H1 (cell line): Measurements from ENCODE around the gene CNOT8.

ENCODE experiments used
- CBX5 ChIP-seq: fragments of 300-800, 300-1000 bp; sonication (generic); IDR thresholded peaks from 2 replicates; pipeline ENCODE4 v1.7.1; 2016; ENCODE audit warnings: antibody characterized with exemption, low read length, low read depth
- E2F6 ChIP-seq: IDR thresholded peaks from 2 replicates; pipeline ENCODE4 v1.6.1; 2012; ENCODE audit warnings: inconsistent platforms
- EZH2 ChIP-seq: fragments of 200-600 bp; sonication (generic); IDR thresholded peaks from 2 replicates; pipeline ENCODE4 v1.7.1; 2012; ENCODE audit warnings: low read depth, mild to moderate bottlenecking, moderate library complexity, low read length, inconsistent platforms; ENCODE audit not compliant: severe bottlenecking
- JUND ChIP-seq: IDR thresholded peaks from 2 replicates; pipeline ENCODE4 v1.6.1; 2011; ENCODE audit warnings: mild to moderate bottlenecking, improper control_type of control experiment, low read length
- KDM1A ChIP-seq: fragments of 200-600, 300-600 bp; sonication (generic); IDR thresholded peaks from 2 replicates; pipeline ENCODE4 v1.7.1; 2016; ENCODE audit warnings: mild to moderate bottlenecking, low read length, borderline replicate concordance
- NRF1 ChIP-seq: IDR thresholded peaks from 2 replicates; pipeline ENCODE4 v1.6.1; 2011; ENCODE audit warnings: mild to moderate bottlenecking, low read depth, low read length, improper control_type of control experiment
- POLR2A ChIP-seq, 2 experiments: IDR thresholded peaks; 1 replicate in 1 of 2; 2 replicates in 1 of 2; pipeline ENCODE4 v1.6.1; 2011; ENCODE audit warnings: low read depth in 2 of 2, low read length in 2 of 2, mild to moderate bottlenecking in 2 of 2; ENCODE audit errors: control extremely low read depth in 1 of 2
- RAD21 ChIP-seq, 2 experiments: IDR thresholded peaks in 1 of 2; conservative IDR thresholded peaks in 1 of 2; 2 replicates each; pipeline ENCODE4 v1.6.1; 2011; ENCODE audit warnings: low read depth in 2 of 2, low read length in 2 of 2, improper control_type of control experiment in 1 of 2, inconsistent platforms in 1 of 2, mild to moderate bottlenecking in 1 of 2, moderate library complexity in 1 of 2
- RBBP5 ChIP-seq: IDR thresholded peaks from 2 replicates; pipeline ENCODE4 v1.7.1; 2012; ENCODE audit warnings: low read depth, mild to moderate bottlenecking, inconsistent platforms, low read length, moderate library complexity, borderline replicate concordance
- RXRA ChIP-seq: IDR thresholded peaks from 2 replicates; pipeline ENCODE4 v1.6.1; 2011; ENCODE audit warnings: low read depth, mild to moderate bottlenecking, low read length, moderate library complexity; ENCODE audit not compliant: insufficient read depth
- SRF ChIP-seq: IDR thresholded peaks from 2 replicates; pipeline ENCODE4 v1.6.1; 2011; ENCODE audit warnings: mild to moderate bottlenecking, low read depth, low read length, moderate library complexity
- TF ChIP-seq, protein P1 (sequence below), 3 experiments: IDR thresholded peaks; 1 replicate in 2 of 3; 2 replicates in 1 of 3; pipeline versions ENCODE4 v1.5.1 to v1.6.1; 2011; ENCODE audit warnings: low read length in 3 of 3, mild to moderate bottlenecking in 3 of 3, inconsistent platforms in 2 of 3, low read depth in 1 of 3, moderate library complexity in 1 of 3; ENCODE audit not compliant: insufficient read depth in 1 of 3; ENCODE audit errors: control extremely low read depth in 1 of 3
- TF ChIP-seq, protein P2 (sequence below): IDR thresholded peaks from 2 replicates; pipeline ENCODE4 v1.6.1; 2012; ENCODE audit warnings: inconsistent platforms

DNA sequence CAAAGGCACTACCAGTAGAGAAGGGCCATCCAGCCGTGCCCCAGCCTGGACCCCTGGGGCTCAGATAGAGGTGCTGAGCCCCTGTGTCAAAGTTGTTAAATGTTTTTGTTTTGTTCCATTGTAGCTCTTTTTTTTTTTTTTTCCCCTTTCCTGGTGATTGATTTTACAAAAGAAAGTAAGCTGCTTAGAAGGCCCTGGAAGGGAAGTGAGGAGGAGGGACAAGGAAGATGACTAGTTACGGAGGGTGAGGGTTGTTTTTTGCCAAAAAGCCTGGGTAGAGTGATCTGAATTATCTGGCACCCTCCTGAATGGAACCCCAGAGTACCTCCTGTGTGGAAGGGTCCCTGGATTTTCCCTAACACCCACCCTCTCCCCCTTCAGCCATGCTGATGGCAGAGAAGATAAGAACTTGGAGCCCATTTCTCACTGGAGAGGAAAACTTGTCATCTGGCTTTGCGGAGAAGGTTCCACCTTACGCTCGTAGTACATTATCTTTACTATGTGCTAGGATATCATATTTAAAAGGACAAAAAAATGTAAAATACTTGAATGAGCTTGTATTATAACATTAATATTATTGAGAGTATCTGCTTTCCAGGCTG is 41.4 kb upstream of the CNOT8 start:
- TF ChIP-seq, protein P1, sequence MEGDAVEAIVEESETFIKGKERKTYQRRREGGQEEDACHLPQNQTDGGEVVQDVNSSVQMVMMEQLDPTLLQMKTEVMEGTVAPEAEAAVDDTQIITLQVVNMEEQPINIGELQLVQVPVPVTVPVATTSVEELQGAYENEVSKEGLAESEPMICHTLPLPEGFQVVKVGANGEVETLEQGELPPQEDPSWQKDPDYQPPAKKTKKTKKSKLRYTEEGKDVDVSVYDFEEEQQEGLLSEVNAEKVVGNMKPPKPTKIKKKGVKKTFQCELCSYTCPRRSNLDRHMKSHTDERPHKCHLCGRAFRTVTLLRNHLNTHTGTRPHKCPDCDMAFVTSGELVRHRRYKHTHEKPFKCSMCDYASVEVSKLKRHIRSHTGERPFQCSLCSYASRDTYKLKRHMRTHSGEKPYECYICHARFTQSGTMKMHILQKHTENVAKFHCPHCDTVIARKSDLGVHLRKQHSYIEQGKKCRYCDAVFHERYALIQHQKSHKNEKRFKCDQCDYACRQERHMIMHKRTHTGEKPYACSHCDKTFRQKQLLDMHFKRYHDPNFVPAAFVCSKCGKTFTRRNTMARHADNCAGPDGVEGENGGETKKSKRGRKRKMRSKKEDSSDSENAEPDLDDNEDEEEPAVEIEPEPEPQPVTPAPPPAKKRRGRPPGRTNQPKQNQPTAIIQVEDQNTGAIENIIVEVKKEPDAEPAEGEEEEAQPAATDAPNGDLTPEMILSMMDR (IDR thresholded peaks at IDR 0.05; ENCODE audit: control extremely low read depth in 1 of 3, insufficient read depth in 1 of 3, low read depth in 1 of 3, low read length in 3 of 3): no peak
- TF ChIP-seq EZH2: no peak
- TF ChIP-seq RAD21 (IDR thresholded peaks at IDR 0.05 in 1 of 2, conservative IDR thresholded peaks at IDR 0.05 in 1 of 2; ENCODE audit: low read depth in 2 of 2, low read length in 2 of 2): no peak
- TF ChIP-seq, protein P2, sequence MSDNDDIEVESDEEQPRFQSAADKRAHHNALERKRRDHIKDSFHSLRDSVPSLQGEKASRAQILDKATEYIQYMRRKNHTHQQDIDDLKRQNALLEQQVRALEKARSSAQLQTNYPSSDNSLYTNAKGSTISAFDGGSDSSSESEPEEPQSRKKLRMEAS: no peak
- no peak for TF ChIP-seq JUND
- TF ChIP-seq RBBP5: no peak
- no peak for TF ChIP-seq NRF1
- no peak for TF ChIP-seq KDM1A
- no peak for TF ChIP-seq POLR2A (IDR thresholded peaks at IDR 0.05; ENCODE audit: control extremely low read depth in 1 of 2, low read depth in 2 of 2, low read length in 2 of 2)
- TF ChIP-seq RXRA: no peak
- TF ChIP-seq SRF: no peak
- no peak for TF ChIP-seq CBX5
- TF ChIP-seq E2F6: no peak
